Measurements from ENCODE around the gene ZFC3H1. TPM values are rescaled to one million over a fixed set of nuclear protein-coding genes. Genes with fewer than 3 reads are reported as not detected.

ZFC3H1 gene
- total RNA-seq, 2 experiments from 2014 or later: 55.8 to 66.7 TPM

GRCh38 chr12:71664411-71665089, 902 bp upstream of the ZFC3H1 start:
- ChIA-PET POLR2A (interaction anchor here (1.1 to 2.1 kb wide), 2 partner anchors 22 to 28 kb away, joined by 3 to 8 read pairs; partner anchors contain the start of gene TMEM19), CTCF (interaction anchor here (0.9 to 3.3 kb wide), 6 partner anchors 13 to 58 kb away, joined by 3 to 16 read pairs (median 4); partner anchors contain the start of gene TMEM19)
- peaks cover 31% of the 10 kb centered on the region for H3K36me3 Mint-ChIP-seq (ENCODE audit: low read depth)
- peaks cover 35% of the 10 kb centered on the region for H3K4me1 Mint-ChIP-seq
- H3K27me3 Mint-ChIP-seq: no peaks in the 10 kb centered on the region
- no peaks in the 10 kb centered on the region for H3K9me3 Mint-ChIP-seq
- H3K27ac Mint-ChIP-seq: peak overlapping the region; percentile 100
- DNase-seq: no peak
- peak overlapping the region; percentile 98 for H3K4me3 Mint-ChIP-seq

- ChIA-PET CTCF (interaction anchor here (0.9 to 3.3 kb wide), 4 partner anchors 10 to 26 kb away, joined by 3 to 16 read pairs (median 8); partner anchors contain the start of gene TMEM19), POLR2A (interaction anchor here (0.7 to 2.1 kb wide), 5 partner anchors 16 to 94 kb away, joined by 3 to 8 read pairs (median 5); partner anchors contain the start of gene TMEM19)
- Mint-ChIP-seq H3K9me3 (no peaks in the 10 kb centered on the region), H3K27me3 (no peaks in the 10 kb centered on the region), H3K36me3 (ENCODE audit: low read depth) (peaks cover 44% of the 10 kb centered on the region), H3K4me1 (peaks cover 47% of the 10 kb centered on the region), H3K4me3 (peak overlapping the region; percentile 98), H3K27ac (peak overlapping the region; percentile 100)
- DNase-seq: peak; percentile 68
Measured at GRCh38 chr12:71662849-71663560, 643 bp downstream of the ZFC3H1 start.

- Mint-ChIP-seq H3K27me3 (no peaks in the 10 kb centered on the region), H3K4me3 (peak overlapping the region; percentile 98), H3K4me1 (peaks cover 46% of the 10 kb centered on the region), H3K9me3 (no peaks in the 10 kb centered on the region), H3K27ac (peak overlapping the region; percentile 100), H3K36me3 (ENCODE audit: low read depth) (peaks cover 45% of the 10 kb centered on the region)
- DNase-seq: no peak
- ChIA-PET POLR2A (no interaction called here), CTCF (interaction anchor here (0.6 to 3.3 kb wide), 2 partner anchors 25 to 1232 kb away, joined by 6 to 16 read pairs; no protein-coding TSS in a partner anchor)
Measured at GRCh38 chr12:71661977-71662530, 1.6 kb downstream of the ZFC3H1 start.

DNA sequence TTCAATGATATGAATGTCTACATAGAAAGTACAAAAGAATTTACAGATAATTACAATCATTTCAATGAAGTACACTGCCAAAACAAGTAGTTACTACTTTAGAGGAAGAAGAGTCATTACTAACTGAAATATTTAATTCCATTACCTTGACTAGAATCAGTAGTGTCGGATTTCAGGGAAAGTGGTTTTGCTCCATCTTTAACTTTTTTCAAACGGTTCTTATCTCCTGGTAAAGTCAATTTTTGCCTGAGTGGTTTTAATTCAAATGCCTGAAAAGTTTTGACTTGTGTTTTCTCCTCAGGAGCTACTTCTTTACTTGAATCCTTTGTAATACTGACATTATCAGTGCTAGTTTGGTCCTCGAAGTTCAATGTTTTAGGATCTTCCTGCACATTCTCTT, 6.9 kb downstream of the ZFC3H1 start:
- Mint-ChIP-seq H3K4me1 (peaks cover 46% of the 10 kb centered on the region), H3K27ac (no peak overlapping the region), H3K36me3 (ENCODE audit: low read depth) (peaks cover 36% of the 10 kb centered on the region), H3K9me3 (peaks cover 2% of the 10 kb centered on the region), H3K27me3 (no peaks in the 10 kb centered on the region), H3K4me3 (no peak overlapping the region)
- ChIA-PET POLR2A (no interaction called here), CTCF (no interaction called here)
- no peak for DNase-seq

GRCh38 chr12:71655907-71656306, 7.7 kb downstream of the ZFC3H1 start:
- peak overlapping the region; percentile 26 for H3K27ac Mint-ChIP-seq
- CTCF ChIA-PET: no interaction called here

DNA sequence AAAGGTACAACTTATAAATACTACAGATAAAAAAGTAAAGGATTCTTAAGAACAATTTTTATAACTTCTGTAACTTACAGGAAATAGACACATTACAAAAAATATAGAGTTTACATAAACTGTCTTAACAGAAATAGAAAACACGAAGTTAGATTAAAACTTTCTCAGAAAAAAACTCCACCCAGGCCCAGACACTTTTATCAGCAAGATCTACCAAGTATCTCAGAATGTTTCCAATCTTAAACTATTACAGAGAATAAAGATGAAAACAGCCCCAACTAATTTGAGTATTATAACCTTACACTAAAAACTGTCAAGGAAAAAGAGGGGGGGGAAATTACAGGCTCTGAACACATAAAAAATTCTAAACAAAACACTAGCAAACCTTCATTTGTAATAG, 8.2 kb downstream of the ZFC3H1 start:
- H3K9me3 Mint-ChIP-seq: peaks cover 2% of the 10 kb centered on the region
- H3K4me1 Mint-ChIP-seq: peaks cover 43% of the 10 kb centered on the region
- ChIA-PET CTCF (interaction anchor here (0.6 kb wide), 1 partner anchor 117 kb away, joined by 6 read pairs; no protein-coding TSS in a partner anchor), POLR2A (no interaction called here)
- H3K27ac Mint-ChIP-seq: peak overlapping the region; percentile 27
- no peak for DNase-seq
- H3K4me3 Mint-ChIP-seq: peak overlapping the region; percentile 25
- no peaks in the 10 kb centered on the region for H3K27me3 Mint-ChIP-seq
- peaks cover 34% of the 10 kb centered on the region for H3K36me3 Mint-ChIP-seq (ENCODE audit: low read depth)

More at GRCh38 chr12:71655907-71656306, 7.7 kb downstream of the ZFC3H1 start:
- peak overlapping the region; percentile 25 for H3K4me3 Mint-ChIP-seq
- H3K36me3 Mint-ChIP-seq (ENCODE audit: low read depth): peaks cover 34% of the 10 kb centered on the region
- H3K27me3 Mint-ChIP-seq: no peaks in the 10 kb centered on the region
- POLR2A ChIA-PET: no interaction called here
- no peak for DNase-seq
- peaks cover 2% of the 10 kb centered on the region for H3K9me3 Mint-ChIP-seq
- H3K4me1 Mint-ChIP-seq: peaks cover 43% of the 10 kb centered on the region

- Mint-ChIP-seq H3K27ac (no peak overlapping the region), H3K4me1 (peaks cover 35% of the 10 kb centered on the region), H3K4me3 (no peak overlapping the region), H3K36me3 (ENCODE audit: low read depth) (peaks cover 34% of the 10 kb centered on the region), H3K9me3 (peaks cover 2% of the 10 kb centered on the region), H3K27me3 (no peaks in the 10 kb centered on the region)
- POLR2A ChIA-PET: no interaction called here
- CTCF ChIA-PET: interaction anchor here (0.7 kb wide), 1 partner anchor 18 kb away, joined by 3 read pairs; no protein-coding TSS in a partner anchor
- no peak for DNase-seq
Measured at GRCh38 chr12:71654200-71654599, 9.4 kb downstream of the ZFC3H1 start.

GRCh38 chr12:71653137-71653536, 10.5 kb downstream of the ZFC3H1 start:
- CTCF ChIA-PET: interaction anchor here (0.6 kb wide), 1 partner anchor 51 kb away, joined by 5 read pairs; no protein-coding TSS in a partner anchor
- no peak overlapping the region for H3K4me3 Mint-ChIP-seq
- H3K27me3 Mint-ChIP-seq: no peaks in the 10 kb centered on the region
- H3K36me3 Mint-ChIP-seq (ENCODE audit: low read depth): peaks cover 30% of the 10 kb centered on the region
- POLR2A ChIA-PET: no interaction called here
- no peak for DNase-seq
- no peak overlapping the region for H3K27ac Mint-ChIP-seq
- H3K4me1 Mint-ChIP-seq: peaks cover 31% of the 10 kb centered on the region
- H3K9me3 Mint-ChIP-seq: peaks cover 2% of the 10 kb centered on the region

DNA sequence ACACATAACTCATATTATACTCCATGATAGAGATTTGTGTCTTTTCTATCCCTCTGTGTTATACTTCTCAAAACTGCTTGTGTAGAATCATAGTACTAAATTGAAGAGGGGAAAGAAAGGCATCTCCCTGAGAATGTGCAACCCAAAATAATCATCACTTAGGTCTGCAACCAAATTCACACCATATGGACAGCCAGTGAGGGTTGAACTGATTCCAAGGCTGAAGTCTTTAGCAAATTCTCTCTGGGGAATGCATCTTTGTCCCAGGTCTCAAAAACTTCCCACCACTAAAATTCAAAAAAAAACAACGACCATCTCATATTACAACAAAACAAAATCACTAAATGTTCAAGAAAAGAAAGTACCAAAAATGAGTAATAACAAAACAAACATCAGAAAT, 11.0 kb downstream of the ZFC3H1 start:
- POLR2A ChIA-PET: no interaction called here
- peaks cover 29% of the 10 kb centered on the region for H3K36me3 Mint-ChIP-seq (ENCODE audit: low read depth)
- H3K4me3 Mint-ChIP-seq: no peak overlapping the region
- H3K9me3 Mint-ChIP-seq: peaks cover 2% of the 10 kb centered on the region
- no peak for DNase-seq
- no peaks in the 10 kb centered on the region for H3K27me3 Mint-ChIP-seq
- H3K4me1 Mint-ChIP-seq: peaks cover 31% of the 10 kb centered on the region
- CTCF ChIA-PET: interaction anchor here (0.6 kb wide), 1 partner anchor 51 kb away, joined by 5 read pairs; no protein-coding TSS in a partner anchor
- no peak overlapping the region for H3K27ac Mint-ChIP-seq

DNA sequence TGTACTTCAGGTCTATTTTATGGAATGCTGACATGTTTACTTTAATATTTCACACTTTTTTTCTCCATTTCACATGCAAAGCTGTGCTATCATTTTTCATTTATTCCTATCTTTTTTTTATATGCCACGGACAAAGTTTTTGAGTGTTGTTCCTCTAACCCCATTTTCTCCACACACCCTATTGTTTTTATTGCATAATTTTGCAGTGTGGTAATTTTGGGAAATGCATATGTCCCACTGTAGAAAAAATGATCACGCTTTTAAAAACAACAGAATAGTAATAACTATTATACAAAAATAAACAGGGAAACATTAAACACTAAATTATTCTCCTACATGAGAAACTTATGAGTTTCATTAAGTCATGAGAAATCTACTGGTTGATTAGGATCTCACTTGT, 14.2 kb downstream of the ZFC3H1 start:
- H3K4me1 Mint-ChIP-seq: peaks cover 18% of the 10 kb centered on the region
- no peaks in the 10 kb centered on the region for H3K9me3 Mint-ChIP-seq
- CTCF ChIA-PET: interaction anchor here (0.7 to 2.1 kb wide), 3 partner anchors 13 to 97 kb away, joined by 3 to 6 read pairs (median 3); no protein-coding TSS in a partner anchor
- H3K27ac Mint-ChIP-seq: no peak overlapping the region
- H3K27me3 Mint-ChIP-seq: no peaks in the 10 kb centered on the region
- DNase-seq: no peak
- H3K36me3 Mint-ChIP-seq (ENCODE audit: low read depth): peaks cover 36% of the 10 kb centered on the region
- POLR2A ChIA-PET: no interaction called here
- H3K4me3 Mint-ChIP-seq: no peak overlapping the region

DNA sequence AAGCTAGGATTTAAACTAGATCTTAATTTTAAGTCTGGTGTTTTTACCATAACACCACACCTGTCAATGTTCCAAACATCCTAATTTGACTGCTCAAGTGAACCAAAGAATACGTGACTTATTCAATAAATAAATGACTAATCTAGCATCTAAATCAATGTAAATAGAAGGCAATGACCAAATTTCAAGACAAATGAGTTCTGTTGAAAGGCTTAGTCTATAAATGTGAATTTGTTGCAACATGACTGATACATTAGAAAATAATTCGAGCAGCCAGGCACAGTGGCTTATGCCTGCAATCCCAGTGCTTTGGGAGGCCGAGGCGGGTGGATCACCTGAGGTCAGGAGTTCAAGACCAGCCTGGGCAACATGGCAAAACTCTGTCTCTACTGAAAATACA, 15.1 kb downstream of the ZFC3H1 start:
- CTCF ChIA-PET: interaction anchor here (0.6 to 2.1 kb wide), 3 partner anchors 12 to 127 kb away, joined by 3 to 6 read pairs (median 3); no protein-coding TSS in a partner anchor

DNA sequence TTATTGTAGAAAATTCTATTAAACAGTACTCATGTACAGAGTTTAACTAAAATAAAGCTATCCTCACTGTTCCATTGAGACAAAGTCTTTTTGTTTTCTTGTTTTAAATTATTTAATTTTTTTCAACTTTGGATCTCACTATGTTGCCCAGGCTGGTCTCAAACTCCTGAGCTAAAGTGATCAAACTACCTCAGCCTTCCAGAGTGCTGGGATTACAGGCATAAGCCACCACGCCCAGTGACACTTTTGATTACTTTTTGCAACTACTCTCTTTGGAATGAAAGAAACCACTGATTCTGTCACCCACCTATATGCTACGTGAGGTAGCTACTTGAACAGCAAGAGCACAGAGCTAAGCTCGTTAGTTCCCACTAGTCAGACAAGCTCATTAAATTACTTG, 17.1 kb downstream of the ZFC3H1 start:
- H3K4me3 Mint-ChIP-seq: no peak overlapping the region
- ChIA-PET CTCF (interaction anchor here (0.5 to 1.9 kb wide), 5 partner anchors 10 to 76 kb away, joined by 4 to 9 read pairs (median 5); no protein-coding TSS in a partner anchor), POLR2A (interaction anchor here (0.6 to 1.0 kb wide), 2 partner anchors 17 to 59 kb away, joined by 3 to 5 read pairs; partner anchors contain the start of gene ZFC3H1)
- DNase-seq: no peak
- peak overlapping the region; percentile 46 for H3K27ac Mint-ChIP-seq
- peaks cover 27% of the 10 kb centered on the region for H3K4me1 Mint-ChIP-seq
- peaks cover 60% of the 10 kb centered on the region for H3K36me3 Mint-ChIP-seq (ENCODE audit: low read depth)
- H3K9me3 Mint-ChIP-seq: no peaks in the 10 kb centered on the region
- H3K27me3 Mint-ChIP-seq: no peaks in the 10 kb centered on the region

More for the DNA sequence above, 15.1 kb downstream of the ZFC3H1 start:
- Mint-ChIP-seq H3K4me3 (no peak overlapping the region), H3K27me3 (no peaks in the 10 kb centered on the region), H3K27ac (no peak overlapping the region), H3K36me3 (ENCODE audit: low read depth) (peaks cover 45% of the 10 kb centered on the region), H3K4me1 (peaks cover 23% of the 10 kb centered on the region), H3K9me3 (no peaks in the 10 kb centered on the region)
- DNase-seq: no peak
- POLR2A ChIA-PET: no interaction called here
